Right atrium auricular region (tissue), 2 donors: ENCODE data around the gene CARMIL1. TPM values are rescaled to one million over a fixed set of nuclear protein-coding genes. Genes with fewer than 3 reads are reported as not detected.

Experiments used
- DNase-seq: peaks from one replicate; pipeline ENCODE4 v3.0.0-alpha.2; 2019; ENCODE audit warnings: low spot score
- H3K27ac ChIP-seq, 2 donors: fragments of 200-600 bp; sonication (generic); 1 replicate in 1 of 2; 2 replicates in 1 of 2; pipeline ENCODE4 v1.5.1; 2016 to 2019
- H3K27me3 ChIP-seq, 2 donors: fragments of 200-600 bp; sonication (generic); one replicate each; pipeline versions ENCODE4 v1.5.1 to v1.6.0; 2017 to 2019
- H3K36me3 ChIP-seq: fragments of 200-600 bp; sonication (generic); one replicate; pipeline ENCODE4 v1.5.1; 2016
- H3K4me1 ChIP-seq, 2 donors: fragments of 200-600 bp; sonication (generic); one replicate each; pipeline versions ENCODE4 v1.5.1 to v1.6.0; 2017 to 2019
- H3K4me3 ChIP-seq, 2 donors: fragments of 200-600 bp; sonication (generic); 1 replicate in 1 of 2; 2 replicates in 1 of 2; pipeline ENCODE4 v1.5.1; 2017 to 2019; ENCODE audit warnings: mild to moderate bottlenecking in 1 of 2, moderate library complexity in 1 of 2
- H3K9me3 ChIP-seq, 2 donors: fragments of 200-600 bp; sonication (generic); one replicate each; pipeline ENCODE4 v1.5.1; 2019
- CTCF ChIP-seq, 2 donors: fragments of 200-600 bp; sonication (generic); IDR thresholded peaks; one replicate each; pipeline ENCODE4 v1.5.1; 2019; ENCODE audit warnings: antibody characterized with exemption in 2 of 2
- total RNA-seq, 2 donors: library from RNA; depleted of rRNA; stranded (reverse); fragments of >200 nt; gene quantifications; one replicate each; pipeline ENCODE4 v1.1.0, GENCODE V29; 2016

The CARMIL1 gene
- total RNA-seq, 2 donors from 2014 or later = 7.9 to 29.4 TPM

GRCh38 chr6:25263657-25264056, 15.5 kb upstream of the CARMIL1 start:
- Histone ChIP-seq H3K27me3 (no peaks in the 10 kb centered on the region), H3K4me3 (no peak overlapping the region), H3K27ac (no peak overlapping the region), H3K9me3 (no peaks in the 10 kb centered on the region), H3K4me1 (peaks cover 0 to 8% of the 10 kb centered on the region in 2 donors), H3K36me3 (no peaks in the 10 kb centered on the region)
- no peak for DNase-seq
- TF ChIP-seq CTCF (IDR thresholded peaks at IDR 0.05) = no peak

DNA sequence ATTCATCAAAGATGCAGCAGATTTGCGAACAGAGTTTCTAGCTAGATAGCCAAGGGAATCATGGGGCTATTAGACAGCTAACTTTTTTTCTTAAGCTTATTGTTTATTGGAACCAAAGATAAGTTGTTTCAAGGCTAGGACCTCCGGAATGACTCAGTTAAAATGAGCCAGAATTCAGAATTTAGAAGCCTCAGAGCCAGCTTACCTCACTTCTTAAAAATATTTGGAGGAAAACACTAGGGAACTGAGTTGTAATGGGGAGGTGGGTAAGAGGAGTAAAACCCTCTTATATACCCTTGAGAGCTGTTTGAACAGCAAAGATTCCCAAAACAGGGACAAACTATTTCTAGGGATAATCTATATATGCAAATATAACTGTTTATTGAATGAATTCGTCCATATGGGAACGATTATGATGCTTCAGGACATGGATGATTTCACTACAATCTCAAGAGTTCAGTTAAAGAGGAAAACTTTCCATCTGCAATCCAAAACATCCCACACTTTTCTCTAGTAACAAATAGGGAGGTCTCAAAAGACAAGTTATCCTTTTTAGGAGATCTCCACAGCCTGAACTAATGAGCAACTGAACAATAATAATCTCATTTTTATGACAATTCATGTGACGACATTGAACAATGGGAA, 12.6 kb upstream of the CARMIL1 start:
- peaks cover 0 to 8% of the 10 kb centered on the region in 2 donors for H3K4me1 ChIP-seq
- peak overlapping the region in 1 of 2 donors; percentile 17 for H3K27ac ChIP-seq
- DNase-seq = no peak
- H3K9me3 ChIP-seq = no peaks in the 10 kb centered on the region
- TF ChIP-seq CTCF (IDR thresholded peaks at IDR 0.05) = no peak
- H3K27me3 ChIP-seq = no peaks in the 10 kb centered on the region
- H3K4me3 ChIP-seq = no peak overlapping the region
- H3K36me3 ChIP-seq = no peaks in the 10 kb centered on the region

DNA sequence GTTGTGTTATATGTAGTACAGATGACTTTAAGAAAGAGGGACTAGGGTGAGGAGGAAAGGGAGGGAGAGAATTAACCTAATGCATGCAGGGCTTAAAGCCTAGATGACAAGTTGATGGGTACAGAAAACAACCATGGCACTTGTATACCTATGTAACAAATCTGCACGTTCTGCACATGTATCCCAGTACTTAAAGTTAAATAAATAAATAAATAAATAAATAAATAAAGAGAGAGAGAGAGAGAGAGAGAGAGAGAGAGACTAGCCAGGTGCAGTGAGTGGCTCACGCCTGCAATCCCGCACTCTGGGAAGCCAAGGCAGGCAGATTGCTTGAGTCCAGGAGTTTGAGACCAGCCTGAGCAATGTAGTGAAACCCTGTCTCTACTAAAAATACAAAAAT, 11.5 kb upstream of the CARMIL1 start:
- no peaks in the 10 kb centered on the region for H3K36me3 ChIP-seq
- TF ChIP-seq CTCF (IDR thresholded peaks at IDR 0.05) = no peak
- no peak overlapping the region for H3K27ac ChIP-seq
- H3K27me3 ChIP-seq = no peaks in the 10 kb centered on the region
- H3K9me3 ChIP-seq = no peaks in the 10 kb centered on the region
- H3K4me3 ChIP-seq = no peak overlapping the region
- peaks cover 0 to 8% of the 10 kb centered on the region in 2 donors for H3K4me1 ChIP-seq
- no peak for DNase-seq

- Histone ChIP-seq H3K27me3 (no peaks in the 10 kb centered on the region), H3K9me3 (no peaks in the 10 kb centered on the region), H3K27ac (no peak overlapping the region), H3K4me1 (peaks cover 0 to 6% of the 10 kb centered on the region in 2 donors), H3K36me3 (no peaks in the 10 kb centered on the region), H3K4me3 (no peak overlapping the region)
- TF ChIP-seq CTCF (IDR thresholded peaks at IDR 0.05) = no peak
- no peak for DNase-seq
Observed at GRCh38 chr6:25270559-25270958, 8.6 kb upstream of the CARMIL1 start.

GRCh38 chr6:25275436-25275835, 3.7 kb upstream of the CARMIL1 start:
- no peaks in the 10 kb centered on the region for H3K9me3 ChIP-seq
- H3K4me1 ChIP-seq = peaks cover 0 to 16% of the 10 kb centered on the region in 2 donors
- H3K27me3 ChIP-seq = no peaks in the 10 kb centered on the region
- H3K27ac ChIP-seq = no peak overlapping the region
- no peak for DNase-seq
- no peak overlapping the region for H3K4me3 ChIP-seq
- TF ChIP-seq CTCF (IDR thresholded peaks at IDR 0.05) = no peak
- H3K36me3 ChIP-seq = no peaks in the 10 kb centered on the region

GRCh38 chr6:25277386-25277785, 1.8 kb upstream of the CARMIL1 start:
- no peaks in the 10 kb centered on the region for H3K36me3 ChIP-seq
- no peaks in the 10 kb centered on the region for H3K27me3 ChIP-seq
- no peak overlapping the region for H3K27ac ChIP-seq
- peaks cover 0 to 22% of the 10 kb centered on the region in 2 donors for H3K4me1 ChIP-seq
- no peaks in the 10 kb centered on the region for H3K9me3 ChIP-seq
- DNase-seq = no peak
- no peak overlapping the region for H3K4me3 ChIP-seq
- TF ChIP-seq CTCF (IDR thresholded peaks at IDR 0.05) = no peak
